DOHH2 (cell line): ENCODE measurements around the gene MAML1.

Experiments
- EZH2phosphoT487 ChIP-seq: fragments of 200-600 bp; sonication (generic); IDR thresholded peaks from 2 replicates; pipeline ENCODE4 v1.6.1; 2017; ENCODE audit warnings: borderline replicate concordance, mild to moderate bottlenecking, antibody characterized with exemption, low read length, moderate library complexity, mixed read lengths
- TF ChIP-seq, protein P1 (sequence below): fragments of 200-600 bp; sonication (generic); IDR thresholded peaks from one replicate; pipeline ENCODE4 v1.5.1; 2014; ENCODE audit warnings: antibody characterized with exemption, mild to moderate bottlenecking, low read depth, low read length; ENCODE audit not compliant: poor library complexity, severe bottlenecking

DNA sequence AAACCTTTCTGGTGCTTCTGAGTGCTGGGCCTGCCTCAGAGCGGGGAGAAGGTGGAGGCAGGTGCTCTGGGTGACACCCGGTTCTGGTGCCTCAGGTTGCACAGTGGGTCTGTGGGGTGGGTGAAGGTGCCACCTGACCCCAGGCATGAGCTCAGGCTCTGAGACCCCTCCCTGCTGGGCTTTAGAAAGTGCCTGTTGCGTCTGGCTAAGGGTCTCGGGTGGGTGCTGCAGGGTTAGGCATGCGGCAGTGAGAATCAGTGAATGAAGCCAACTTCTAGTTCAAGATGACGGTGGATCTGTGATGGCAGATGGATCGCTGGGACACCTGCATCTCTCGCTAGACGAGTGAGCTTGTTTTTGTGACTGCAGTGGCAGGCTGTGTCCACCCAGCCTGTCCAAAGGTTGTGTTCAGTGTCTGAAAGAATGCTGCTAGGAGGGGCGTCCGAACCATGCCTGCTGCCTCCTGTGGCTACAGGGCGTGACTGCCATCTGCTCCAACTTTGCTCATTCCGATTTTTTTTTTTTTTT lies 93.1 kb downstream of the MAML1 start:
- TF ChIP-seq, protein P1, sequence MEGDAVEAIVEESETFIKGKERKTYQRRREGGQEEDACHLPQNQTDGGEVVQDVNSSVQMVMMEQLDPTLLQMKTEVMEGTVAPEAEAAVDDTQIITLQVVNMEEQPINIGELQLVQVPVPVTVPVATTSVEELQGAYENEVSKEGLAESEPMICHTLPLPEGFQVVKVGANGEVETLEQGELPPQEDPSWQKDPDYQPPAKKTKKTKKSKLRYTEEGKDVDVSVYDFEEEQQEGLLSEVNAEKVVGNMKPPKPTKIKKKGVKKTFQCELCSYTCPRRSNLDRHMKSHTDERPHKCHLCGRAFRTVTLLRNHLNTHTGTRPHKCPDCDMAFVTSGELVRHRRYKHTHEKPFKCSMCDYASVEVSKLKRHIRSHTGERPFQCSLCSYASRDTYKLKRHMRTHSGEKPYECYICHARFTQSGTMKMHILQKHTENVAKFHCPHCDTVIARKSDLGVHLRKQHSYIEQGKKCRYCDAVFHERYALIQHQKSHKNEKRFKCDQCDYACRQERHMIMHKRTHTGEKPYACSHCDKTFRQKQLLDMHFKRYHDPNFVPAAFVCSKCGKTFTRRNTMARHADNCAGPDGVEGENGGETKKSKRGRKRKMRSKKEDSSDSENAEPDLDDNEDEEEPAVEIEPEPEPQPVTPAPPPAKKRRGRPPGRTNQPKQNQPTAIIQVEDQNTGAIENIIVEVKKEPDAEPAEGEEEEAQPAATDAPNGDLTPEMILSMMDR, result no peak
- TF ChIP-seq EZH2phosphoT487, result no peak
